ENCODE measurements around the gene LRRC23. TPM values are rescaled to one million over a fixed set of nuclear protein-coding genes. Genes with fewer than 3 reads are reported as not detected.

LRRC23 gene
- total and polyA plus RNA-seq, 2 donors from 2014 or later = 16.6 to 19.7 TPM

- intact Hi-C loops (cut with DNase I) = loop anchor here (10.0 kb wide), 1 partner anchor 146 kb away; the partner anchor contains the start of gene C1R
- no peaks in the 10 kb centered on the region for H3K9me3 ChIP-seq (ENCODE audit: control insufficient read depth in 2 of 3, insufficient read depth in 1 of 3, low read length in 3 of 3)
- H3K27ac ChIP-seq (ENCODE audit: low read depth in 2 of 2, low read length in 2 of 2) = peak overlapping the region in 1 of 2 donors; percentile 40
- peak in 1 of 5 donors; percentile 59 for DNase-seq
- no peak overlapping the region for H3K9ac ChIP-seq (ENCODE audit: low read length in 3 of 3)
- no peaks in the 10 kb centered on the region for H3K27me3 ChIP-seq (ENCODE audit: control insufficient read depth, insufficient read depth, low read length)
- no peaks in the 10 kb centered on the region for H3K36me3 ChIP-seq (ENCODE audit: control insufficient read depth in 2 of 3, insufficient read depth in 3 of 3, low read length in 3 of 3)
- FAIRE-seq = no peak
- no peak for TF ChIP-seq CTCF (IDR thresholded peaks at IDR 0.05; ENCODE audit: borderline replicate concordance, extremely low read depth, insufficient read depth)
- H3K4me3 ChIP-seq (ENCODE audit: low read length in 3 of 3) = no peak overlapping the region
- H3K4me1 ChIP-seq (ENCODE audit: control insufficient read depth in 2 of 3, insufficient read depth in 2 of 3, low read depth in 1 of 3, low read length in 3 of 3) = peaks cover 0 to 21% (median 18%) of the 10 kb centered on the region in 3 donors
Observed at GRCh38 chr12:6948873-6949594, 44.4 kb downstream of the LRRC23 start.

- Histone ChIP-seq H3K27ac (ENCODE audit: low read depth in 2 of 2, low read length in 2 of 2) (no peak overlapping the region), H3K27me3 (ENCODE audit: control insufficient read depth, insufficient read depth, low read length) (no peaks in the 10 kb centered on the region), H3K36me3 (ENCODE audit: control insufficient read depth in 2 of 3, insufficient read depth in 3 of 3, low read length in 3 of 3) (no peaks in the 10 kb centered on the region), H3K4me1 (ENCODE audit: control insufficient read depth in 2 of 3, insufficient read depth in 2 of 3, low read depth in 1 of 3, low read length in 3 of 3) (peaks cover 0 to 16% (median 11%) of the 10 kb centered on the region in 3 donors), H3K9ac (ENCODE audit: low read length in 3 of 3) (no peak overlapping the region), H3K4me3 (ENCODE audit: low read length in 3 of 3) (no peak overlapping the region), H3K9me3 (ENCODE audit: control insufficient read depth in 2 of 3, insufficient read depth in 1 of 3, low read length in 3 of 3) (no peaks in the 10 kb centered on the region)
- intact Hi-C loops (cut with DNase I) = no loop called here
- TF ChIP-seq CTCF (IDR thresholded peaks at IDR 0.05; ENCODE audit: borderline replicate concordance, extremely low read depth, insufficient read depth) = no peak
- DNase-seq (peak in 1 of 5 donors; percentile 27), FAIRE-seq (no peak)
Observed at GRCh38 chr12:6950401-6950801, 45.8 kb downstream of the LRRC23 start.

GRCh38 chr12:6950811-6951540, 46.4 kb downstream of the LRRC23 start, which contains the start of gene PTPN6:
PTPN6 (plus strand) TSS chr12:6951356; CDS start chr12:6951513, 157 bp downstream.
- Histone ChIP-seq H3K9me3 (ENCODE audit: control insufficient read depth in 2 of 3, insufficient read depth in 1 of 3, low read length in 3 of 3) (no peaks in the 10 kb centered on the region), H3K4me3 (ENCODE audit: low read length in 3 of 3) (no peak within 1 kb of the TSS), H3K4me1 (ENCODE audit: control insufficient read depth in 2 of 3, insufficient read depth in 2 of 3, low read depth in 1 of 3, low read length in 3 of 3) (peaks cover 0 to 11% (median 6%) of the 10 kb centered on the region in 3 donors), H3K36me3 (ENCODE audit: control insufficient read depth in 2 of 3, insufficient read depth in 3 of 3, low read length in 3 of 3) (no peaks in the 10 kb centered on the region), H3K27ac (ENCODE audit: low read depth in 2 of 2, low read length in 2 of 2) (peak within 1 kb of the TSS in 1 of 2 donors; percentile 33), H3K9ac (ENCODE audit: low read length in 3 of 3) (no peak within 1 kb of the TSS), H3K27me3 (ENCODE audit: control insufficient read depth, insufficient read depth, low read length) (no peaks in the 10 kb centered on the region)
- intact Hi-C loops (cut with DNase I) = no loop called here
- no peak for TF ChIP-seq CTCF (IDR thresholded peaks at IDR 0.05; ENCODE audit: borderline replicate concordance, extremely low read depth, insufficient read depth)
- FAIRE-seq (no peak), DNase-seq (peak in 1 of 5 donors; percentile 86)
